Nephron (organoid): ENCODE results near the gene TBL2.

ENCODE experiments used
- H3K27ac Mint-ChIP-seq, 3 experiments: 2 replicates each; pipeline ENCODE4 v1.8.0; 2020; ENCODE audit warnings: mixed read lengths in 3 of 3, mild to moderate bottlenecking in 2 of 3, moderate library complexity in 1 of 3
- H3K27me3 Mint-ChIP-seq: 2 replicates; pipeline ENCODE4 v1.8.0; 2021; ENCODE audit warnings: low read depth, mild to moderate bottlenecking, moderate library complexity, mixed read lengths
- H3K36me3 Mint-ChIP-seq: 2 replicates; pipeline ENCODE4 v1.8.0; 2020; ENCODE audit warnings: low read depth, mixed read lengths
- H3K4me1 Mint-ChIP-seq: 2 replicates; pipeline ENCODE4 v1.8.0; 2020; ENCODE audit warnings: mixed read lengths
- H3K4me3 Mint-ChIP-seq, 3 experiments: 2 replicates each; pipeline ENCODE4 v1.8.0; 2020; ENCODE audit warnings: mild to moderate bottlenecking in 3 of 3, mixed read lengths in 3 of 3, moderate library complexity in 2 of 3
- H3K9me3 Mint-ChIP-seq: 2 replicates; pipeline ENCODE4 v1.8.0; 2020; ENCODE audit warnings: mixed read lengths
- CTCF ChIP-seq, 3 experiments: fragments of 200-600 bp; sonication (generic); IDR thresholded peaks; one replicate each; pipeline ENCODE4 v1.5.0; 2021; ENCODE audit warnings: antibody characterized with exemption in 3 of 3; ENCODE audit not compliant: unreplicated experiment in 3 of 3

TBL2 gene

GRCh38 chr7:73520673-73521635 lies 57.4 kb downstream of the TBL2 start:
- no peaks in the 10 kb centered on the region for H3K27me3 Mint-ChIP-seq
- no peaks in the 10 kb centered on the region for H3K9me3 Mint-ChIP-seq

GRCh38 chr7:73519867-73520672 lies 58.3 kb downstream of the TBL2 start:
- no peaks in the 10 kb centered on the region for H3K27me3 Mint-ChIP-seq
- no peaks in the 10 kb centered on the region for H3K9me3 Mint-ChIP-seq
- peak overlapping the region; percentile 88 to 92 (median 90) for H3K4me3 Mint-ChIP-seq
- no peak for TF ChIP-seq CTCF (IDR thresholded peaks at IDR 0.05; ENCODE audit: unreplicated experiment in 3 of 3)
- H3K27ac Mint-ChIP-seq = peak overlapping the region; percentile 74 to 91 (median 83)
- H3K36me3 Mint-ChIP-seq = peaks cover 37% of the 10 kb centered on the region
- H3K4me1 Mint-ChIP-seq = peaks cover 45% of the 10 kb centered on the region

More at GRCh38 chr7:73520673-73521635, 57.4 kb downstream of the TBL2 start:
- H3K4me3 Mint-ChIP-seq = peak overlapping the region; percentile 88 to 92 (median 90)
- peaks cover 45% of the 10 kb centered on the region for H3K4me1 Mint-ChIP-seq
- TF ChIP-seq CTCF (IDR thresholded peaks at IDR 0.05; ENCODE audit: unreplicated experiment in 3 of 3) = no peak
- peaks cover 34% of the 10 kb centered on the region for H3K36me3 Mint-ChIP-seq
- H3K27ac Mint-ChIP-seq = peak overlapping the region; percentile 74 to 91 (median 83)

- H3K36me3 Mint-ChIP-seq = peaks cover 51% of the 10 kb centered on the region
- H3K4me3 Mint-ChIP-seq = peak overlapping the region; percentile 88 to 92 (median 90)
- H3K27me3 Mint-ChIP-seq = no peaks in the 10 kb centered on the region
- peak overlapping the region; percentile 58 to 62 (median 61) for H3K27ac Mint-ChIP-seq
- no peaks in the 10 kb centered on the region for H3K9me3 Mint-ChIP-seq
- TF ChIP-seq CTCF (IDR thresholded peaks at IDR 0.05; ENCODE audit: unreplicated experiment in 3 of 3) = no peak
- H3K4me1 Mint-ChIP-seq = peaks cover 45% of the 10 kb centered on the region
Observed at GRCh38 chr7:73518470-73518869, 59.9 kb downstream of the TBL2 start.
